ENCODE measurements around the gene CPTP. TPM values are rescaled to one million over a fixed set of nuclear protein-coding genes. Genes with fewer than 3 reads are reported as not detected.

The CPTP gene
- total and polyA plus RNA-seq, 2 of the 13 experiments (the other 11 are each of a cell fraction or from before 2014, with no cell fraction given), result 5.5 to 9.3 TPM

DNA sequence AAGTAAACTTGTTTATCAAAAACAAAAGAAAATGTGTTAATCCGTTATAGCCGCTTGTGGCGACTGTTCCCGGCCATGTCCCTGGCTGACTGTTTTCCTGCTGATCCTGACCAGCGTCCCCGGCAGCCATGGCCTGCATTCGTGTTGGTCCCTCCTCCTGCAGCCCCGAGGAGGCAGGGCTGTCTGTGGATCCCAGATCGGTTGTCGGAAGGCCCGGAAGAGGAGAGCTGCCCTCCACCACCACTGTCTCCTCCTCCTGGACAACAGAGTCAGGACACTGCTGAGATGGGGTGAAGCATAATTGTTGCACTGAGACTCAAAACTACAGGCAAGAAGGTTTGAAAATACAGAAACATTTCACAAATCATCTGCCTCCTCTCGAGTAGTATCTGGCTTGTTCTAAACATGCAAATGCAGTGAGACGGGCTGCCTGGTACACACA, 37.4 kb downstream of the CPTP start (continued):
- TF ChIP-seq, protein P1, sequence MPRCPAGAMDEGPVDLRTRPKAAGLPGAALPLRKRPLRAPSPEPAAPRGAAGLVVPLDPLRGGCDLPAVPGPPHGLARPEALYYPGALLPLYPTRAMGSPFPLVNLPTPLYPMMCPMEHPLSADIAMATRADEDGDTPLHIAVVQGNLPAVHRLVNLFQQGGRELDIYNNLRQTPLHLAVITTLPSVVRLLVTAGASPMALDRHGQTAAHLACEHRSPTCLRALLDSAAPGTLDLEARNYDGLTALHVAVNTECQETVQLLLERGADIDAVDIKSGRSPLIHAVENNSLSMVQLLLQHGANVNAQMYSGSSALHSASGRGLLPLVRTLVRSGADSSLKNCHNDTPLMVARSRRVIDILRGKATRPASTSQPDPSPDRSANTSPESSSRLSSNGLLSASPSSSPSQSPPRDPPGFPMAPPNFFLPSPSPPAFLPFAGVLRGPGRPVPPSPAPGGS (CRISPR knock-in tag; IDR thresholded peaks at IDR 0.05), result no peak
- no peak for TF ChIP-seq FIP1L1 (IDR thresholded peaks at IDR 0.05; ENCODE audit: borderline replicate concordance, insufficient read depth, low read depth, low read length)
- no peak for TF ChIP-seq SP140L (CRISPR knock-in tag; IDR thresholded peaks at IDR 0.05; ENCODE audit: borderline replicate concordance)
- TF ChIP-seq, protein P2, sequence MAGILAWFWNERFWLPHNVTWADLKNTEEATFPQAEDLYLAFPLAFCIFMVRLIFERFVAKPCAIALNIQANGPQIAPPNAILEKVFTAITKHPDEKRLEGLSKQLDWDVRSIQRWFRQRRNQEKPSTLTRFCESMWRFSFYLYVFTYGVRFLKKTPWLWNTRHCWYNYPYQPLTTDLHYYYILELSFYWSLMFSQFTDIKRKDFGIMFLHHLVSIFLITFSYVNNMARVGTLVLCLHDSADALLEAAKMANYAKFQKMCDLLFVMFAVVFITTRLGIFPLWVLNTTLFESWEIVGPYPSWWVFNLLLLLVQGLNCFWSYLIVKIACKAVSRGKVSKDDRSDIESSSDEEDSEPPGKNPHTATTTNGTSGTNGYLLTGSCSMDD (CRISPR knock-in tag; IDR thresholded peaks at IDR 0.05), result no peak
- TF ChIP-seq, protein P3, sequence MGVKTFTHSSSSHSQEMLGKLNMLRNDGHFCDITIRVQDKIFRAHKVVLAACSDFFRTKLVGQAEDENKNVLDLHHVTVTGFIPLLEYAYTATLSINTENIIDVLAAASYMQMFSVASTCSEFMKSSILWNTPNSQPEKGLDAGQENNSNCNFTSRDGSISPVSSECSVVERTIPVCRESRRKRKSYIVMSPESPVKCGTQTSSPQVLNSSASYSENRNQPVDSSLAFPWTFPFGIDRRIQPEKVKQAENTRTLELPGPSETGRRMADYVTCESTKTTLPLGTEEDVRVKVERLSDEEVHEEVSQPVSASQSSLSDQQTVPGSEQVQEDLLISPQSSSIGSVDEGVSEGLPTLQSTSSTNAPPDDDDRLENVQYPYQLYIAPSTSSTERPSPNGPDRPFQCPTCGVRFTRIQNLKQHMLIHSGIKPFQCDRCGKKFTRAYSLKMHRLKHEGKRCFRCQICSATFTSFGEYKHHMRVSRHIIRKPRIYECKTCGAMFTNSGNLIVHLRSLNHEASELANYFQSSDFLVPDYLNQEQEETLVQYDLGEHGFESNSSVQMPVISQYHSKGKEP (CRISPR knock-in tag; IDR thresholded peaks at IDR 0.05), result no peak
- TF ChIP-seq MLLT10 (CRISPR knock-in tag; IDR thresholded peaks at IDR 0.05), result no peak
- TF ChIP-seq ZNF234 (CRISPR knock-in tag; conservative IDR thresholded peaks at IDR 0.05), result no peak
- TF ChIP-seq, protein P4, sequence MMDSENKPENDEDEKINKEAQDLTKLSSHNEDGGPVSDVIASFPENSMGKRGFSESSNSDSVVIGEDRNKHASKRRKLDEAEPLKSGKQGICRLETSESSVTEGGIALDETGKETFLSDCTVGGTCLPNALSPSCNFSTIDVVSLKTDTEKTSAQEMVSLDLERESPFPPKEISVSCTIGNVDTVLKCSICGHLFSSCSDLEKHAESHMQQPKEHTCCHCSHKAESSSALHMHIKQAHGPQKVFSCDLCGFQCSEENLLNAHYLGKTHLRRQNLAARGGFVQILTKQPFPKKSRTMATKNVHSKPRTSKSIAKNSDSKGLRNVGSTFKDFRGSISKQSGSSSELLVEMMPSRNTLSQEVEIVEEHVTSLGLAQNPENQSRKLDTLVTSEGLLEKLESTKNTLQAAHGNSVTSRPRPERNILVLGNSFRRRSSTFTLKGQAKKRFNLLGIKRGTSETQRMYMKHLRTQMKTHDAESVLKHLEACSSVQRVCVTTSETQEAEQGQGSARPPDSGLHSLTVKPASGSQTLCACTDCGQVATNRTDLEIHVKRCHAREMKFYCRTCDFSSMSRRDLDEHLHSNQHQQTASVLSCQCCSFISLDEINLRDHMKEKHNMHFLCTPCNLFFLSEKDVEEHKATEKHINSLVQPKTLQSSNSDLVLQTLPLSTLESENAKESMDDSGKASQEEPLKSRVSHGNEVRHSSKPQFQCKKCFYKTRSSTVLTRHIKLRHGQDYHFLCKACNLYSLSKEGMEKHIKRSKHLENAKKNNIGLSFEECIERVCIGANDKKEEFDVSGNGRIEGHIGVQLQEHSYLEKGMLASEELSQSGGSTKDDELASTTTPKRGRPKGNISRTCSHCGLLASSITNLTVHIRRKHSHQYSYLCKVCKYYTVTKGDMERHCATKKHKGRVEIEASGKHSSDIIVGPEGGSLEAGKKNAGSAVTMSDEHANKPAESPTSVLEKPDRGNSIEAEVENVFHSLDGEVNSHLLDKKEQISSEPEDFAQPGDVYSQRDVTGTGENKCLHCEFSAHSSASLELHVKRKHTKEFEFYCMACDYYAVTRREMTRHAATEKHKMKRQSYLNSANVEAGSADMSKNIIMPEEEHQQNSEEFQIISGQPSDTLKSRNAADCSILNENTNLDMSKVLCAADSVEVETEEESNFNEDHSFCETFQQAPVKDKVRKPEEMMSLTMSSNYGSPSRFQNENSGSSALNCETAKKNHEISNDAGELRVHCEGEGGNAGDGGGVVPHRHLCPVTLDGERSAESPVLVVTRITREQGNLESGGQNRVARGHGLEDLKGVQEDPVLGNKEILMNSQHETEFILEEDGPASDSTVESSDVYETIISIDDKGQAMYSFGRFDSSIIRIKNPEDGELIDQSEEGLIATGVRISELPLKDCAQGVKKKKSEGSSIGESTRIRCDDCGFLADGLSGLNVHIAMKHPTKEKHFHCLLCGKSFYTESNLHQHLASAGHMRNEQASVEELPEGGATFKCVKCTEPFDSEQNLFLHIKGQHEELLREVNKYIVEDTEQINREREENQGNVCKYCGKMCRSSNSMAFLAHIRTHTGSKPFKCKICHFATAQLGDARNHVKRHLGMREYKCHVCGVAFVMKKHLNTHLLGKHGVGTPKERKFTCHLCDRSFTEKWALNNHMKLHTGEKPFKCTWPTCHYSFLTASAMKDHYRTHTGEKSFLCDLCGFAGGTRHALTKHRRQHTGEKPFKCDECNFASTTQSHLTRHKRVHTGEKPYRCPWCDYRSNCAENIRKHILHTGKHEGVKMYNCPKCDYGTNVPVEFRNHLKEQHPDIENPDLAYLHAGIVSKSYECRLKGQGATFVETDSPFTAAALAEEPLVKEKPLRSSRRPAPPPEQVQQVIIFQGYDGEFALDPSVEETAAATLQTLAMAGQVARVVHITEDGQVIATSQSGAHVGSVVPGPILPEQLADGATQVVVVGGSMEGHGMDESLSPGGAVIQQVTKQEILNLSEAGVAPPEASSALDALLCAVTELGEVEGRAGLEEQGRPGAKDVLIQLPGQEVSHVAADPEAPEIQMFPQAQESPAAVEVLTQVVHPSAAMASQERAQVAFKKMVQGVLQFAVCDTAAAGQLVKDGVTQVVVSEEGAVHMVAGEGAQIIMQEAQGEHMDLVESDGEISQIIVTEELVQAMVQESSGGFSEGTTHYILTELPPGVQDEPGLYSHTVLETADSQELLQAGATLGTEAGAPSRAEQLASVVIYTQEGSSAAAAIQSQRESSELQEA (CRISPR knock-in tag; IDR thresholded peaks at IDR 0.05; ENCODE audit: not compliant biosample characterization), result no peak
- no peak for TF ChIP-seq GABPA (IDR thresholded peaks at IDR 0.05; ENCODE audit: low read depth, low read length)
- no peak for TF ChIP-seq GABPA (CRISPR knock-in tag; IDR thresholded peaks at IDR 0.05; ENCODE audit: low read depth)
- 0 out of 2 replicates have a peak, but pooled peaks have one; percentile 10 for TF ChIP-seq ZMYM3 (CRISPR knock-in tag; IDR thresholded peaks at IDR 0.05)
- TF ChIP-seq, protein P5, sequence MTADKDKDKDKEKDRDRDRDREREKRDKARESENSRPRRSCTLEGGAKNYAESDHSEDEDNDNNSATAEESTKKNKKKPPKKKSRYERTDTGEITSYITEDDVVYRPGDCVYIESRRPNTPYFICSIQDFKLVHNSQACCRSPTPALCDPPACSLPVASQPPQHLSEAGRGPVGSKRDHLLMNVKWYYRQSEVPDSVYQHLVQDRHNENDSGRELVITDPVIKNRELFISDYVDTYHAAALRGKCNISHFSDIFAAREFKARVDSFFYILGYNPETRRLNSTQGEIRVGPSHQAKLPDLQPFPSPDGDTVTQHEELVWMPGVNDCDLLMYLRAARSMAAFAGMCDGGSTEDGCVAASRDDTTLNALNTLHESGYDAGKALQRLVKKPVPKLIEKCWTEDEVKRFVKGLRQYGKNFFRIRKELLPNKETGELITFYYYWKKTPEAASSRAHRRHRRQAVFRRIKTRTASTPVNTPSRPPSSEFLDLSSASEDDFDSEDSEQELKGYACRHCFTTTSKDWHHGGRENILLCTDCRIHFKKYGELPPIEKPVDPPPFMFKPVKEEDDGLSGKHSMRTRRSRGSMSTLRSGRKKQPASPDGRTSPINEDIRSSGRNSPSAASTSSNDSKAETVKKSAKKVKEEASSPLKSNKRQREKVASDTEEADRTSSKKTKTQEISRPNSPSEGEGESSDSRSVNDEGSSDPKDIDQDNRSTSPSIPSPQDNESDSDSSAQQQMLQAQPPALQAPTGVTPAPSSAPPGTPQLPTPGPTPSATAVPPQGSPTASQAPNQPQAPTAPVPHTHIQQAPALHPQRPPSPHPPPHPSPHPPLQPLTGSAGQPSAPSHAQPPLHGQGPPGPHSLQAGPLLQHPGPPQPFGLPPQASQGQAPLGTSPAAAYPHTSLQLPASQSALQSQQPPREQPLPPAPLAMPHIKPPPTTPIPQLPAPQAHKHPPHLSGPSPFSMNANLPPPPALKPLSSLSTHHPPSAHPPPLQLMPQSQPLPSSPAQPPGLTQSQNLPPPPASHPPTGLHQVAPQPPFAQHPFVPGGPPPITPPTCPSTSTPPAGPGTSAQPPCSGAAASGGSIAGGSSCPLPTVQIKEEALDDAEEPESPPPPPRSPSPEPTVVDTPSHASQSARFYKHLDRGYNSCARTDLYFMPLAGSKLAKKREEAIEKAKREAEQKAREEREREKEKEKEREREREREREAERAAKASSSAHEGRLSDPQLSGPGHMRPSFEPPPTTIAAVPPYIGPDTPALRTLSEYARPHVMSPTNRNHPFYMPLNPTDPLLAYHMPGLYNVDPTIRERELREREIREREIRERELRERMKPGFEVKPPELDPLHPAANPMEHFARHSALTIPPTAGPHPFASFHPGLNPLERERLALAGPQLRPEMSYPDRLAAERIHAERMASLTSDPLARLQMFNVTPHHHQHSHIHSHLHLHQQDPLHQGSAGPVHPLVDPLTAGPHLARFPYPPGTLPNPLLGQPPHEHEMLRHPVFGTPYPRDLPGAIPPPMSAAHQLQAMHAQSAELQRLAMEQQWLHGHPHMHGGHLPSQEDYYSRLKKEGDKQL (CRISPR knock-in tag; IDR thresholded peaks at IDR 0.05; ENCODE audit: low read depth), result no peak
